Esophagus squamous epithelium (tissue), 5 donors: ENCODE measurements around the gene TNNI3. TPM values are rescaled to one million over a fixed set of nuclear protein-coding genes. Genes with fewer than 3 reads are reported as not detected.

Experiments used
- DNase-seq: peaks from one replicate; lab custom pipeline; 2025; lab: John Stamatoyannopoulos, UW
- H3K27ac ChIP-seq, 4 donors: fragments of 200-600 bp; sonication (generic); one replicate each; pipeline ENCODE4 v1.5.1; 2016 to 2019; ENCODE audit warnings: mild to moderate bottlenecking in 1 of 4
- H3K27me3 ChIP-seq, 4 donors: fragments of 200-600 bp; sonication (generic); 1 replicate in 3 of 4; 2 replicates in 1 of 4; pipeline versions ENCODE4 v1.5.1 to v1.6.0; 2017 to 2021; ENCODE audit warnings: antibody characterized with exemption in 1 of 4
- H3K36me3 ChIP-seq, 3 donors: fragments of 200-600 bp; sonication (generic); one replicate each; pipeline ENCODE4 v1.5.1; 2016 to 2019
- H3K4me1 ChIP-seq, 3 donors: fragments of 200-600 bp; sonication (generic); one replicate each; pipeline ENCODE4 v1.5.1; 2017 to 2019
- H3K4me3 ChIP-seq, 4 donors: fragments of 200-600 bp; sonication (generic); 1 replicate in 3 of 4; 2 replicates in 1 of 4; pipeline ENCODE4 v1.5.1; 2016 to 2019; ENCODE audit warnings: mild to moderate bottlenecking in 2 of 4, moderate library complexity in 1 of 4
- H3K9me3 ChIP-seq, 3 donors: fragments of 200-600 bp; sonication (generic); one replicate each; pipeline ENCODE4 v1.5.1; 2016 to 2019
- POLR2A ChIP-seq, 4 donors: fragments of 450-650 bp; IDR thresholded peaks; one replicate each; pipeline ENCODE4 v1.6.1; 2017; ENCODE audit warnings: antibody characterized with exemption in 4 of 4, mild to moderate bottlenecking in 4 of 4, moderate library complexity in 3 of 4
- WGBS, 2 donors: methylation state at CpG; one replicate each; pipeline ENCODE4 v1.1.5; 2018; 5-methylcytosine and 5-hydroxymethylcytosine counted together
- intact Hi-C: fragments of 100-400 bp; cut with DNase I; formaldehyde crosslinking; loops from one replicate; pipeline ENCODE4 v1.15.0; 2022
- total RNA-seq, 4 donors: library from RNA; depleted of rRNA; stranded (reverse); fragments of >200 nt; gene quantifications; one replicate each; pipeline ENCODE4 v1.1.0, GENCODE V29; 2016
- TF ChIP-seq, protein P1 (sequence below), 6 experiments: fragments of 450-650 bp in 4 of 6; fragments of 200-600 bp in 2 of 6; sonication (generic) in 2 of 6; IDR thresholded peaks; one replicate each; pipeline ENCODE4 v1.5.1; 2016 to 2019; ENCODE audit warnings: antibody characterized with exemption in 6 of 6, mild to moderate bottlenecking in 4 of 6, moderate library complexity in 4 of 6
- donor health status: DM: yes; HTN: yes; CAD: no.

TNNI3 gene
- total RNA-seq, 4 donors from 2014 or later = not detected

DNA sequence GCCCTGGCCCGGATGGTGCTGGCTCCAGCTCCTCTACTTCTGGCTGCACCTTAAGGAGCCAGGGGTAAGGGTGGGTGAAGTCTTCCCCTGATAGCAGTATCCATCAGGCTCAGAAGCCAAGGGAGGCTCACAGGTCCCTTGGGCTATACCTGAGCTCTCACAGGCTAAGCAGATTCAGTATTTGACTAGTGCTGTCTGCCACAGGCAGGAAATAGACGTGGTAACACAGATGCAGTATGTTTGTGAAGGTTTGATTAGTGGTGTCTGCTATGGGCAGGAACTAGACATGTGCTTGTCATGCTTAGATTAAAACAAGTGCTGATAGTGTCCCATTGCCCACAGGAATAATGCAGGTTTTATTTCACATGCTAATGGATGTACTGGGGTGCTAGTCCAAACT, 18.5 kb upstream of the TNNI3 start:
- no peak for DNase-seq
- Histone ChIP-seq H3K27me3 (peaks cover 14 to 100% (median 22%) of the 10 kb centered on the region in 4 donors), H3K36me3 (no peaks in the 10 kb centered on the region), H3K4me1 (peaks cover 16 to 38% (median 24%) of the 10 kb centered on the region in 3 donors), H3K9me3 (no peaks in the 10 kb centered on the region), H3K27ac (no peak overlapping the region), H3K4me3 (no peak overlapping the region)
- intact Hi-C loops = no loop called here
- TF ChIP-seq POLR2A (IDR thresholded peaks at IDR 0.05) = no peak
- TF ChIP-seq, protein P1, sequence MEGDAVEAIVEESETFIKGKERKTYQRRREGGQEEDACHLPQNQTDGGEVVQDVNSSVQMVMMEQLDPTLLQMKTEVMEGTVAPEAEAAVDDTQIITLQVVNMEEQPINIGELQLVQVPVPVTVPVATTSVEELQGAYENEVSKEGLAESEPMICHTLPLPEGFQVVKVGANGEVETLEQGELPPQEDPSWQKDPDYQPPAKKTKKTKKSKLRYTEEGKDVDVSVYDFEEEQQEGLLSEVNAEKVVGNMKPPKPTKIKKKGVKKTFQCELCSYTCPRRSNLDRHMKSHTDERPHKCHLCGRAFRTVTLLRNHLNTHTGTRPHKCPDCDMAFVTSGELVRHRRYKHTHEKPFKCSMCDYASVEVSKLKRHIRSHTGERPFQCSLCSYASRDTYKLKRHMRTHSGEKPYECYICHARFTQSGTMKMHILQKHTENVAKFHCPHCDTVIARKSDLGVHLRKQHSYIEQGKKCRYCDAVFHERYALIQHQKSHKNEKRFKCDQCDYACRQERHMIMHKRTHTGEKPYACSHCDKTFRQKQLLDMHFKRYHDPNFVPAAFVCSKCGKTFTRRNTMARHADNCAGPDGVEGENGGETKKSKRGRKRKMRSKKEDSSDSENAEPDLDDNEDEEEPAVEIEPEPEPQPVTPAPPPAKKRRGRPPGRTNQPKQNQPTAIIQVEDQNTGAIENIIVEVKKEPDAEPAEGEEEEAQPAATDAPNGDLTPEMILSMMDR (IDR thresholded peaks at IDR 0.05) = no peak
- WGBS, 2 donors = 25 to 44% methylated on average over 1 to 2 of the region's 2 CpGs

DNA sequence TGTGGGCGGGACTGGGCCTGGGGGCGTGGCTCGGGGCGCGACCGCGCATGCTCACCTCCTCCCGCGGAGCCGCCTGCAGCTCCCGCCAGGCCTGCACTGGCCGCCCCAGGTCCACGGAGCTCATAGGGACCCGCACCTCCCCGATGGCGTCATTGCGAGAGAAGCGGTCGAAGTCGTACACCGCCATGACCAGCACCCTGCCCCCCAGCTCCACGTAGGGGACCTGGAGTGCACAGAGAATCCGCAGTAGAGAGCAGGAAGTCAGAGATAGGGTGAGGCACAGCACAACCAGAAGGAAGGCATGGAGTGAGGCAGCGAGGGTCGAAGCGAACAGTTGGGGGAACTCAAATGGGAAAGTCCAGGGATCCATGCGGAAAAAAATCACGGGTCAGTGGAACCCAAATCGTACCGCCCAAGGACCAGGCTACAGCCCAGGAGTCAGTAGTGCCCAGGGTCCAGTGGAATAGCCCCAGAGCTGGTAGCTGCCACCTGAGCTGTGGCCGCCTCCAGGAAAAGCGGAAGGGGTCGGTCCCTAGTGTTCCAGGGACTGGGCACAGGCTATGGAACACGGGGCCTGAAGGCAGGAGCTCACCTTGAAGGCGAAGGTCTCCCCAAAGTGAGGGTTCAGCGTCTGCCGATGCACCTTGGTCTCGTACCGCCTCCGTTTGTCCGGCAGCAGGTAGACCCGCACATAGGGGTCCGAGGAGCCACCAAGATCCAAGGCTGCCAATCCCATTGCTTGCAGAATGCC, 17.8 kb upstream of the TNNI3 start:
- no peak overlapping the region for H3K4me3 ChIP-seq
- H3K27me3 ChIP-seq = peaks cover 14 to 100% (median 21%) of the 10 kb centered on the region in 4 donors
- WGBS, 2 donors = 77 to 80% methylated on average over 13 to 14 of the region's 43 CpGs
- no peak overlapping the region for H3K27ac ChIP-seq
- intact Hi-C loops = no loop called here
- no peaks in the 10 kb centered on the region for H3K36me3 ChIP-seq
- TF ChIP-seq, protein P1 (IDR thresholded peaks at IDR 0.05) = no peak
- TF ChIP-seq POLR2A (IDR thresholded peaks at IDR 0.05) = no peak
- H3K9me3 ChIP-seq = no peaks in the 10 kb centered on the region
- peaks cover 16 to 36% (median 24%) of the 10 kb centered on the region in 3 donors for H3K4me1 ChIP-seq
- no peak for DNase-seq

DNA sequence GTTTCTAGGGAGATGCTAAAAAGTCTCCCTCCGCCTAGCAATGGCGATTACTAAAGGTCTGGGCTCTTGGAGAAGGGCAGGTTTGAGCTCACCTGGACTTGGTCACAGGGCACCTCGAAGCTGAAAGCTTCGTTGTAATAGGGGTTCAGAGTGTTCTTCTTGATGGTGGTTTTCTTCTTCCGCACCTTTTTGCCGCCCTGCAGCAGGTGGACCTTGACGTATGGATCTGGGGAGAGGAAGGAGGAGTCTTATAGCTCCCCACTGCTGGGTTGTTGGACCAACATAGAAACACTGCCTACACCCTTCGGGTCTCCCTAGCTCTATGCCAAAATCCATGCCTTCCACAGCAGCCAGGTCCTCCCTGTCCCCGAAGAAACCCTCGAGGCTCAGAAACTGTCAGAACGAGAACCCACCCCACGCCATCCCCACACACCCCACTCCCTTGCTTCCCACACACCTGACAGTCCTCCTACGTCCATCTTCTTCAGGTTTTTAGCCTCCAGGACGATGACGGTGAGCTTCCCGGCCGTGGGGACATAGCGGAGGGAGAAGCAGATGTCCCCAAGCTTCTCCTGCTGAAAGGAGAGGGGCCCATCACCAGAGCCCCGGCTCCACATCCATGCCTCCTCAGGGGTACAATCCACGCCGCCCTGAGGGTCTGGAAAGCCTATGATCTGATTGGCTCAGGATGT, 17.0 kb upstream of the TNNI3 start:
- H3K9me3 ChIP-seq = no peaks in the 10 kb centered on the region
- peaks cover 12 to 29% (median 17%) of the 10 kb centered on the region in 3 donors for H3K4me1 ChIP-seq
- H3K4me3 ChIP-seq = no peak overlapping the region
- 57 to 64% methylated on average over 10 to 12 of the region's 21 CpGs for WGBS, 2 donors
- no peak for TF ChIP-seq POLR2A (IDR thresholded peaks at IDR 0.05)
- TF ChIP-seq, protein P1 (IDR thresholded peaks at IDR 0.05) = no peak
- intact Hi-C loops = no loop called here
- no peak for DNase-seq
- H3K27me3 ChIP-seq = peaks cover 9 to 100% (median 17%) of the 10 kb centered on the region in 4 donors
- H3K36me3 ChIP-seq = no peaks in the 10 kb centered on the region
- H3K27ac ChIP-seq = no peak overlapping the region

DNA sequence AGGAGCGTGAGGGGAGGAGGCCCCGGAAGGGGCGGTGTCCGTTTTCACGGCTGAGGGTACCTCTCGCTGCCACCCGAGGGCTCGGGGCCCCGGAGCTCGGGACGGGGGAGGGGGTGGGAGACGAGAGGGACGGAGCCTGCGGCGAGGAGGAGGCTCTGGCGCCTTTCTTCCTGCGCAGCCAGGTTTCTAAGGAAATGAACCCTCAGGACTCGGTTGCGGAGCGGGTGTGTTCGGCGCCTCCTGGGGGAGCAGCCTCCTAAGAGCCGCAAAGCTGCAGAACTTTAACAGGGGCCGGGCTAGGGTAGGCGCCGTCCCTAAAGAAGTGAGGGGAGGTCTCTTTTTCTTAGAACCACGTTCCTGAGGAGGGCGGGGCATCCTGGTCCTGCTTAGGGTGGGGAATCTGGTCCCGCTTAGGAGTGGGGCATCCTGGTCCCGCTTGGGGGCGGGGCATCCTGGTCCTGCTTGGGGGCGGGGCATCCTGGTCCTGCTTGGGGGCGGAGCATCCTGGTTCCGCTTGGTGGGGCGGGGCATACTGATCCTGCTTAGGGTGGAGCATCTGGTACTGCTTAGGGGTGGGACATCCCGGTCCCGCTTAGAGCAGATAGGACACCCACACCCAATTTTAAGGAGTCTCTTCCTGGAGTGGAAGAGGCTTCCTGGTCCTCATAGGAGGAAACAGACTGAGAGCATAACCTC, 16.3 kb upstream of the TNNI3 start:
- Histone ChIP-seq H3K27ac (no peak overlapping the region), H3K4me3 (peak overlapping the region; percentile 9 to 63 (median 35)), H3K36me3 (no peaks in the 10 kb centered on the region), H3K27me3 (peaks cover 6 to 100% (median 16%) of the 10 kb centered on the region in 4 donors), H3K9me3 (no peaks in the 10 kb centered on the region), H3K4me1 (peaks cover 6 to 22% (median 10%) of the 10 kb centered on the region in 3 donors)
- DNase-seq = no peak
- TF ChIP-seq, protein P1 (IDR thresholded peaks at IDR 0.05) = no peak
- no peak for TF ChIP-seq POLR2A (IDR thresholded peaks at IDR 0.05)
- WGBS, 2 donors = 5% methylated on average over 9 of the region's 37 CpGs; no CpG with 5 or more reads in 1 of the 2 donors
- intact Hi-C loops = no loop called here
